PFSK-1 (cell line): ENCODE measurements around the gene LITAFD.

Experiments
- FOXP2 ChIP-seq: optimal IDR thresholded peaks from 2 replicates; pipeline ENCODE3; 2011; ENCODE audit warnings: borderline replicate concordance, control low read depth, inconsistent platforms; ENCODE audit not compliant: insufficient read depth; ENCODE audit errors: extremely low read length, extremely low read depth
- POLR2AphosphoS5 ChIP-seq: IDR thresholded peaks from 2 replicates; pipeline ENCODE4 v1.6.1; 2012; ENCODE audit warnings: low read depth, mild to moderate bottlenecking, control low read depth, low read length, moderate library complexity
- SIN3A ChIP-seq: IDR thresholded peaks from 2 replicates; pipeline ENCODE4 v1.6.1; 2012; ENCODE audit warnings: mild to moderate bottlenecking, low read length, moderate library complexity, borderline replicate concordance; ENCODE audit not compliant: insufficient read depth
- TAF1 ChIP-seq: IDR thresholded peaks from 2 replicates; pipeline ENCODE4 v1.6.1; 2012; ENCODE audit warnings: low read length, control low read depth, borderline replicate concordance; ENCODE audit not compliant: insufficient read depth
- TF ChIP-seq, protein P1 (sequence below), 2 experiments: IDR thresholded peaks; 2 replicates each; pipeline versions ENCODE4 v1.6.1 to v1.8.0; 2011 to 2012; ENCODE audit warnings: low read depth in 2 of 2, low read length in 2 of 2, control low read depth in 1 of 2, inconsistent platforms in 1 of 2, mild to moderate bottlenecking in 1 of 2, moderate library complexity in 1 of 2; ENCODE audit not compliant: insufficient read depth in 1 of 2

LITAFD gene

GRCh38 chr16:8888951-8889892, 7.1 kb downstream of the LITAFD start:
- no peak for TF ChIP-seq FOXP2
- no peak for TF ChIP-seq POLR2AphosphoS5
- TF ChIP-seq, protein P1, sequence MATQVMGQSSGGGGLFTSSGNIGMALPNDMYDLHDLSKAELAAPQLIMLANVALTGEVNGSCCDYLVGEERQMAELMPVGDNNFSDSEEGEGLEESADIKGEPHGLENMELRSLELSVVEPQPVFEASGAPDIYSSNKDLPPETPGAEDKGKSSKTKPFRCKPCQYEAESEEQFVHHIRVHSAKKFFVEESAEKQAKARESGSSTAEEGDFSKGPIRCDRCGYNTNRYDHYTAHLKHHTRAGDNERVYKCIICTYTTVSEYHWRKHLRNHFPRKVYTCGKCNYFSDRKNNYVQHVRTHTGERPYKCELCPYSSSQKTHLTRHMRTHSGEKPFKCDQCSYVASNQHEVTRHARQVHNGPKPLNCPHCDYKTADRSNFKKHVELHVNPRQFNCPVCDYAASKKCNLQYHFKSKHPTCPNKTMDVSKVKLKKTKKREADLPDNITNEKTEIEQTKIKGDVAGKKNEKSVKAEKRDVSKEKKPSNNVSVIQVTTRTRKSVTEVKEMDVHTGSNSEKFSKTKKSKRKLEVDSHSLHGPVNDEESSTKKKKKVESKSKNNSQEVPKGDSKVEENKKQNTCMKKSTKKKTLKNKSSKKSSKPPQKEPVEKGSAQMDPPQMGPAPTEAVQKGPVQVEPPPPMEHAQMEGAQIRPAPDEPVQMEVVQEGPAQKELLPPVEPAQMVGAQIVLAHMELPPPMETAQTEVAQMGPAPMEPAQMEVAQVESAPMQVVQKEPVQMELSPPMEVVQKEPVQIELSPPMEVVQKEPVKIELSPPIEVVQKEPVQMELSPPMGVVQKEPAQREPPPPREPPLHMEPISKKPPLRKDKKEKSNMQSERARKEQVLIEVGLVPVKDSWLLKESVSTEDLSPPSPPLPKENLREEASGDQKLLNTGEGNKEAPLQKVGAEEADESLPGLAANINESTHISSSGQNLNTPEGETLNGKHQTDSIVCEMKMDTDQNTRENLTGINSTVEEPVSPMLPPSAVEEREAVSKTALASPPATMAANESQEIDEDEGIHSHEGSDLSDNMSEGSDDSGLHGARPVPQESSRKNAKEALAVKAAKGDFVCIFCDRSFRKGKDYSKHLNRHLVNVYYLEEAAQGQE (IDR thresholded peaks at IDR 0.05; ENCODE audit: insufficient read depth in 1 of 2, low read depth in 2 of 2, low read length in 2 of 2) = no peak
- no peak for TF ChIP-seq SIN3A
- TF ChIP-seq TAF1 = no peak

GRCh38 chr16:8889893-8890548, 7.9 kb downstream of the LITAFD start:
- TF ChIP-seq POLR2AphosphoS5 (0 out of 2 replicates have a peak, but pooled peaks have one; percentile 12), FOXP2 (no peak)

DNA sequence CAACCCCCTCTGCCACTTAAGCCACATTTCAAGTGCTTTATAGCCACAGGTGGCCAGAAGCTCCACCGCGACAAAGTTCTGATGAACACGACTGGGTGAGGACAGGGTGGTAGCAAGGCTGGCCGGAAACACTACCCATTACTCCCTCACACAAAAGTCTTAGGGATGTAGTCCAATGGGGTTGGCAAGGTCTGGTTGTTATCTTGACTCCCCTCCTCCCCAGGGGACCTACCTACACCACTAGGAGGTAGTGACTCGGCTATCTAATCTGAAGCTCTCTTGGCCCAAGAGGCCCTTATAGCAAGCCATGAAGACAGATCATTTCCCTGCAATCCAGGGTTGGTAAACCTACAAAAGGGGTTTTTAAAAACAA, 8.4 kb downstream of the LITAFD start:
- TF ChIP-seq SIN3A = no peak
- TF ChIP-seq POLR2AphosphoS5 = no peak
- TF ChIP-seq, protein P1 (IDR thresholded peaks at IDR 0.05; ENCODE audit: insufficient read depth in 1 of 2, low read depth in 2 of 2, low read length in 2 of 2) = no peak
- TF ChIP-seq FOXP2 = no peak
- TF ChIP-seq TAF1 = no peak

DNA sequence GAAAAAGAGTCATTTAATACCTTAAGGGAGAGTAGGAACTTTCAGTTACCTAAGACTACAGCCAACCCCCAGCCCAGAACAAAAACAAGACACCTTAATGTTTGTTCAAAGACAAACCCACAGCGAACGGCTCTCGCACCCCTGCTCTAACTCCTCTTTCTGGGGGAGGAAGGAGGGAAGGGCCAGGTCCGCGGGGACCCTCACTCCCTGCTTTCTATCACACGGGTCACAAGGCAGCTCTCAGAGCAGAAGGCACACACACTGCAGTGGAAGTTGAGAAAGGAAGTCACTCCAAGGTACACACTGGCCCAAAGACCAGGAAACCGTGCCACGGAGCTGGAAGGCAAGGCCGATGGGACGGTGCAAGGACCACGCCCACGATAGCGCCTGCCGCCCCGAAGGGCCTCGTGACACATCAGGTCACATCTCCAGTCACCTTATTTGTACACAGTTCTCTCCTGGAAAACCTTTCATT, 10.0 kb downstream of the LITAFD start:
- TF ChIP-seq, protein P1 (IDR thresholded peaks at IDR 0.05; ENCODE audit: insufficient read depth in 1 of 2, low read depth in 2 of 2, low read length in 2 of 2) = no peak
- TF ChIP-seq POLR2AphosphoS5 (no peak), SIN3A (no peak), TAF1 (no peak), FOXP2 (no peak)

- TF ChIP-seq FOXP2 = no peak
- TF ChIP-seq, protein P1 (IDR thresholded peaks at IDR 0.05; ENCODE audit: insufficient read depth in 1 of 2, low read depth in 2 of 2, low read length in 2 of 2) = no peak
- TF ChIP-seq SIN3A = no peak
- no peak for TF ChIP-seq TAF1
- TF ChIP-seq POLR2AphosphoS5 = no peak
Observed at GRCh38 chr16:8893426-8893825, 11.3 kb downstream of the LITAFD start.
